Dermis microvascular lymphatic vessel endothelial cell (primary cell): ENCODE measurements around the gene KRT79. TPM values are rescaled to one million over a fixed set of nuclear protein-coding genes. Genes with fewer than 3 reads are reported as not detected.
A peak's percentile ranks its signal among the peaks of the same experiment; 100 is the strongest.
"Not testable (repeated sequence)": the region's sequence is repeated elsewhere in the genome, so short reads cannot be mapped to it uniquely, and the experiment has no call there.

ENCODE experiments used
- DNase-seq, 2 donors: peaks; one replicate each; pipeline versions ENCODE4 v3.0.0 to v3.0.0-alpha.2; 2010; ENCODE audit warnings: low read depth in 2 of 2
- total RNA-seq: library from RNA; depleted of rRNA; stranded (reverse); fragments of >200 nt; gene quantifications from 2 replicates; pipeline ENCODE4 v1.2.1, GENCODE V29; 2014

Gene KRT79
- total RNA-seq: not detected in 2 replicates

GRCh38 chr12:52833922-52834726, at the start of gene KRT79:
KRT79 (minus strand) TSS chr12:52834311; CDS start chr12:52834260, 51 bp downstream.
- no peak for DNase-seq

GRCh38 chr12:52880499-52880898, 46.4 kb upstream of the KRT79 start:
- DNase-seq: not testable (repeated sequence)

- peak; percentile 71 to 90 for DNase-seq
These were observed 45.6 kb upstream of the KRT79 start for GRCh38 chr12:52879394-52880351.

GRCh38 chr12:52878507-52879393, 44.6 kb upstream of the KRT79 start:
- DNase-seq: no peak

GRCh38 chr12:52877242-52877641, 43.1 kb upstream of the KRT79 start:
- no peak for DNase-seq

GRCh38 chr12:52876372-52876771, 42.3 kb upstream of the KRT79 start:
- no peak for DNase-seq

GRCh38 chr12:52874573-52875435, 40.7 kb upstream of the KRT79 start:
- DNase-seq: peak in 1 of 2 donors; percentile 40

GRCh38 chr12:52873832-52874572, 39.9 kb upstream of the KRT79 start:
- DNase-seq: peak; percentile 37 to 96

- no peak for DNase-seq
These were observed 39.4 kb upstream of the KRT79 start for GRCh38 chr12:52873513-52873831.

GRCh38 chr12:52872644-52873389, 38.7 kb upstream of the KRT79 start:
- DNase-seq: no peak

- DNase-seq: peak; percentile 47 to 76
These were observed 37.4 kb upstream of the KRT79 start for GRCh38 chr12:52871291-52872039.

GRCh38 chr12:52870361-52871290, 36.5 kb upstream of the KRT79 start:
- DNase-seq: peak in 1 of 2 donors; percentile 61

- peak in 1 of 2 donors; percentile 60 for DNase-seq
These were observed 33.5 kb upstream of the KRT79 start for GRCh38 chr12:52867642-52868041.

GRCh38 chr12:52867152-52867551, 33.0 kb upstream of the KRT79 start:
- no peak for DNase-seq

GRCh38 chr12:52865090-52865944, 31.2 kb upstream of the KRT79 start:
- DNase-seq: peak; percentile 25 to 75

- no peak for DNase-seq
These were observed 27.9 kb upstream of the KRT79 start for GRCh38 chr12:52862023-52862422.
